Stimulated activated CD4-positive, alpha-beta T cell treated with anti-CD3 and anti-CD28 coated beads, Interleukin-4, amount 100 ng/mL, for 4 hours (primary cell): ENCODE data around the gene WBP2.
"Not testable (repeated sequence)": the region's sequence is repeated elsewhere in the genome, so short reads cannot be mapped to it uniquely, and the experiment has no call there.

ENCODE experiments used
- DNase-seq, 2 experiments: peaks; one replicate each; pipeline ENCODE4 v3.0.0-alpha.2; 2020

Gene WBP2

DNA sequence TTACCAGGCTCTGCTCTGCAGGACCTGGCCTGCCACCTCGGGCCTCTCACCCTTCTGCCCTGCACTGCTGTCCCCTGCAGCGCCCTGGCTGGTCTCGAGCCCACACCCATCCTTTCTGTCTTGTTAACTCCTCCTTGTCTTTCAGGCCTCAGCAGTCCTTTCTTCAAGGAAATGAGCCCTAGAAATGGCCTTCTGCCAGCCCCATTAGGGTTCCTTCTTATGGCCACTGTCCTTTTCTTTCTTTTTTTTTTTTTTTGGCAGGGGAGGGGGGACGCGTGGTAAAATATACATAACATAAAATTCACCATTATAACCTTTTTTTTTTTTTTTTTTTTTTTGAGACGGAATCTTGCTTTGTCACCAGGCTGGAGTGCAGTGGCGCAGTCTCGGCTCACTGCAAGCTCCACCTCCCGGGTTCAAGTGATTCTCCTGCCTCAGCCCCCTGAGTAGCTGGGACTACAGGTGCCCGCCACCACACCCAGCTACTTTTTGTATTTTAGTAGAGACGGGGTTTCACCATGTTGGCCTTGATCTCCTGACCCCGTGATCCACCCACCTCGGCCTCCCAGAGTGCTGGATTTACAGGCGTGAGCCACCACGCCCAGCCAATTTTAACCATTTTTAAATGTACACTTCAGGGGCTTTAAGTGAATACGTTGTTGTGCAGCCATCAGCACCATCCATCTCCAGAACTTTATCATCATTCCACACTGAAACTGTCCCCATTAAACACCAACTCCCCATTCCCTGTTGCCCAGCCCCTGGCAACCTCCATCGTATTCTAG lies 10.5 kb upstream of the WBP2 start:
- not testable (repeated sequence) for DNase-seq

DNA sequence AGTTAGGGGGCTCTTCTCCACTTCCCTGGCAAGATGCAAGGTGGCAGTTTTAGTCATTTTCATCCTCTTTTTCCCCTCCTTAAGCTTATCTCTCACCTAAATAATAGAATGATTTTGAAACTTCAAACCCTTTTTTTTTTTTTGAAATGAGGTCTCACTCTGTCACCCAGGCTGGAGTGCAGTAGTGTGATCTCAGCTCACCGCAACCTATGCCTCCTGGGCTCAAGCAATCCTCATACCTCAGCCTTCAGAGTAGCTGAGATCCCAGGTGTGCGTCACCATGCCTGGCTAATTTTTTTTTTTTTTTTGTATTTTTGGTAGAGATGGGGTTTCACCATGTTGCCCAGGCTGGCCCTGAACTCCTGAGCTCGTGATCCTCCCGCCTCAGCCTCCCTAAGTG lies 9.8 kb upstream of the WBP2 start:
- DNase-seq = not testable (repeated sequence)

DNA sequence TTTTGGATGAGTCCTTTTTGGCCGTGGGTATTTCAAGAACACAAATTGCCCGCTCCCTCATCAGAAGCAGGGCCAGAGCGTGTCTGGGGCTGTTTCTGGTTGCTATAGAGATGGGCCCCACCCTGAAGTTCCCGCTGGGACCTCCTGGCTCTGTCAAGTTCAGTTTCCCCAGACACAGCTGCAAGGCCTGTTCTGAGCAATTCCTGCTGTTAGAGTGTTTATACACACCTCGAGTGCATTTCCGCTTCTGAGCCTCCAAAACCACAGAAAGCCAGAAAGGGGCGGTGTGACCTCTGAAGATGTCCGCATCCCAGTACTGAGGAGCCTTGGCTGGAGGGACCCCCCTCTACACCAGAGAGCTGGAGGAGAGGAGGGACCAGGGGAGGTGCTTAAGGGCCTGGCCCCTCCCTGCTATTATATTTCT lies 9.3 kb upstream of the WBP2 start:
- no peak for DNase-seq

DNA sequence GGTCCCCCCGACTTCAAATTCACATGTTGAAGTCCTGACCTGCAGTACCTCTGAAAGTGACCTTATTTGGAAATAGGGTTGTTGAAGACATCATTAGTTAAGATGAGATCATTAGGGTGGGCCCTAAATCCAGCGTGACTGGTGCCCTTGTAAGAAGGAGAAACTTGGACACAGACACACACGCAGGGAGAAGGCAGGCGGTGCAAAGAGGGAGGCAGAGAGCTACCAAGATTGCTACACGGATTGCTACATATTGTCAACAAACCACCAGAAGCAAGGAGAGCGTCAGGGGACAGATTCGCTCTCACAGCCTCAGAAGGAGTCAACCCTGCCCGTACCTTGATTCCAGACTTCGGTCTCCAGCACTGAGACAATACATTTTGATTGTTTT lies 6.8 kb upstream of the WBP2 start:
- no peak for DNase-seq

DNA sequence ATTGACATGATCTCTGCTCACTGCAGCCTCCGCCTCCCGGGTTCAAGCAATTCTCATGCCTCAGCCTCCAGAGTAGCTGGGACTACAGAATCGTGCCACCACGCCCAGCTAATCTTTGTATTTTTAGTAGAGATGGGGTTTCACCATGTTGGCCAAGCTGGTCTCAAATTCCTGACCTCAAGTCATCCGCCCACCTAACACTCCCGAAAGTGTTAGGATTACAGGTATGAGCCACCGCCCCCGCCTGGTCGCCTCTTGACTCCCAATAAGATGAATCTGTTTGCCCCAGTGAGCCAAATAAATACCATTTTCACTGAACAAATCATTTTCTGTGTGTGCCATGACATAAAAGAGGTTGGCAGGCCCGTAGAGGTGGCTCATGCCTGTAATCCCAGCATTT lies 4.2 kb upstream of the WBP2 start:
- DNase-seq = not testable (repeated sequence)

DNA sequence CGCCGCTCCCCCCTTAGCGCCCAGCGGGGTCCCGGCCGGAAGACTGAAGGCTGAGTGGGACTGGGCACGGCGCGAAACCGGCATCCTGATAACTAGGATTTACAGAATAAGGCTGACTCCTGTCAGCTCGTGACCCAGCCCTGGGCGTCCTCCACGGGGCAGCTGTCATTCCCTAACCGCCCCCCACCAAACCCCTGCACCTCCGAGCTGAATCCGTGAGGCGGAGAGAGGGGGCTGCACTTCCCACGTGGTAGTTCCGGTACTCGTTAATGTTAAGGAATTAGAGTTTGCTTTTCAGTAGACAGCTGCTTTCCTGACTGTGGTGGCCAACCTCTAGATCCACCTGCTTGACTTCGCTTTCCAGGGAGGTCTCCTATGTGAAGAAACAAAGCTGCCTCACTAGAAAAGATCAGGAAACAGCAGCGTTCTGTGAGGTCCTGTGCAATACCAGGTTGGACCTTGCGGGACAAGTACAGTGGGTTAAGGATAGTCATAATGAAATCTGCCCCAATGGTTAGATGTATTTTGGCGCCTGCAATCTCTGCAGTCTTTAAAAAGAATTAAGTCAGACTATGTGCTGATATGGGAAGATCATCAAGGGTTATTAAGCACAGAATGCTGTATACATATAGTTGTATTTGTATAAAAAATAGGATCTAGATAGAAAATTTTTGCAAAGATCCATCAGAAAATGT lies 1.1 kb upstream of the WBP2 start:
- DNase-seq = no peak

DNA sequence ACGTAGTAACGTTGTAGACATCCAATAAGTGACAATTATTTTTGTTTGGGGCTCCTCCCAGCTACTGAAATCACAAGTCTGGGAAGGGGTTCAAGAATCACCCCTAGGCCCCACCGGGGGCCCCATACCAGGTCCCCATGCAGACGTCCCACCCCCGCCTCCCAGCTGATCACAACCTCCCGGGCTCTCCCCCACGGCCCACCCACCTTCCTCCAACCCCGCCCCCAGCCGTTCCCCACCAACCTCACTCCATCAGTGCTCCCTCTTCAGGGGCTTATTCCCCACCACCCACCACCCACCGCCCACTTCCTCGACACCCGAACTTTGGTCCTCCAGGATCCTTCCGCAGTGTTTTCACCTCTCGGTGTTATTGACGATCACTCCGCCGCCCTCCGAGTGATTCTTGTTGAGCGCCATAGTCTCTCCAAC lies 240 bp downstream of the WBP2 start:
- no peak for DNase-seq

DNA sequence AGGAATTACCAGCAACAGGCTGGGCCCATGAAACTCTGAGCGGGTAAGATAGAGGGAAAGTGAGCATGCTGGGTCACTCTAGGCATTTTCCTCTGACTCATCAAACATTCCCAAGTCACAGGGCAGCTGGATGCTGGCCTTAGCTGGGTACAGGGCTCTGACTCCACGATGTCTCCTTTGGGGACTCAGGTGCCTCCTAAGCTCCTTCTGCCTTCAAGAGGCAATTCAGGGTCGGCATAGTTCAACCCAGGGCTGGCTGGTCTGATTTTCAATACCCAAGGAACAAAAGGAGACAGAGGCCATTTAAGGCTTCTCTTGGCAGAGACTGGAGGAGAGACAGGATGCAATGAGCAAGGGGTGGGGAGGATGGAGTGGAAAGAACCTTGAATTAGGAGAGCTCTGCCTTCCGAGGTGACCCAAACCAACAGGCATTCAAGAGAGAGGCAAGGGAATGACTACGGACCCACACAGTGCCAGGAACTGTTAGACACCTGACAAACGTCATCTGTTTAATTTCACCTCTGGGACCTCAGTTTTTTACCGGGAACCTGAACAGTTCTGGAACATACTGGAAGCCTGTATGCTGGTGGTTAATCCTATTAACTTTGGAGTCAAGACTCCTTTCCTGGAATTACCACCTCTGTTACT lies 910 bp downstream of the WBP2 start:
- no peak for DNase-seq

DNA sequence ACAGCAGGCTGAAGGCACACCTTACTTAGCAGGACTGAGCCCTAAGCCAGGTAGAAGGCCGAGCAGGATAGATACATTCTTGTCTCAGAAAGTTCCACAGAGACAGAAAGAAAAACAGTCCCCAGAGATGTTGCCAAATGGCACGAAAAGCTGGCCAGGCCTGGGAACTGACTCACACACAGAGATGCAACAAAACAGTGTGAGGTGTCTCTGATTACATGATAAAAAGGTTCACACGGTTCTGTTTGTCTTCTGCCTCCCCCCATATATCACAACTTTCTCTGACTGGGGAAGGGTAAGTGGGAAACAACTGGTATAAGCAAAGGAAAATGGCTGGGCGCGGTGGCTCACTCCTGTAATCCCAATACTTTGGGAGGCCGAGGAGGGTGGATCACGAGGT lies 1.7 kb downstream of the WBP2 start:
- no peak for DNase-seq

DNA sequence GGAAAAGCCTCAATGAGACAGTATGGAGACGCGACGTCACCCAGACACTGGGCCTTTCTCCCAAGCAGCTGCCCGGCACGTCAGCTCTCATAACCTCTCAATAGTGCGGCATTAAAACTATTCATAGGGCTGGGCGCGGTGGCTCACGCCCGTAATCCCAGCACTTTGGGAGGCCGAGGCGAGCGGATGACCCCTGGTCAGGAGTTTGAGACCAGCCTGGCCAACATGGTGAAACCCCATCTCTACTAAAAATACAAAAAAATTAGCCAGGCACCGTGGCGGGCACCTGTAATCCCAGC lies 3.5 kb downstream of the WBP2 start:
- DNase-seq = not testable (repeated sequence)

DNA sequence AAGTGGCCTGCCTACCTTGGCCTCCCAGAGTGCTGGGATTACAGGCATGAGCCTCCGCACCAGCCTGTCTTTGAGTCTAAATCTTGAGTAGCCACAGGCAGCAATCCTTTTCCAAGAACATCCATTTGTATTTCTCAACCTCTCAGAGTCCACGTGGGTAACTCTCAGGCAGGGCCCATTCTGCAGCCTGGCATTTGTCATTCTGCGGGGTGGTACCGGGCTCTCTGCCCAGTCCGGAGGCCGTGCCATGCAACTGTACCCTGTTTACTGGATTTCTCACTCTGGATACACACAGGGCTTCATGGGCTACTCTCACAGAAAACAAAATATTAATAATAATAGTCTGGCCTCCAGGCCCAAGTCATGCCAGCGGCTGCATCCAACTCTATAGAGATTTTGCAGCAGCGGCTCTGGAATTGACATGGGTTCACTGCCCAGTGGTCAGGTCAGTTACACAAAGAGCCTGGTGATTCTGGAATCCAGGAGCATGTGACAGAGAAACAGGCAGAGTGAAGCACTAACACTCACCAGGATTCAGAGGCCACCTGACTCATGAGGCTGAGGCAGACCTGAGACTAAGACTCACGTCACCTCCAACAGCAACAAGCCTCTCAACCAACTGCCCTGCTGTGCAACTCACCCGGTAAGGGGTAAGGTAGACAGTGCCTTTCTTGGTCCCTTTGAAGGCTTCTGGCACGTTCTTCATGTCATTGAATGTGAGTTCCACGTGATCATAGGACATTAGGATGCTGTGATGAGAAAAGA lies 4.0 kb downstream of the WBP2 start:
- DNase-seq = no peak

DNA sequence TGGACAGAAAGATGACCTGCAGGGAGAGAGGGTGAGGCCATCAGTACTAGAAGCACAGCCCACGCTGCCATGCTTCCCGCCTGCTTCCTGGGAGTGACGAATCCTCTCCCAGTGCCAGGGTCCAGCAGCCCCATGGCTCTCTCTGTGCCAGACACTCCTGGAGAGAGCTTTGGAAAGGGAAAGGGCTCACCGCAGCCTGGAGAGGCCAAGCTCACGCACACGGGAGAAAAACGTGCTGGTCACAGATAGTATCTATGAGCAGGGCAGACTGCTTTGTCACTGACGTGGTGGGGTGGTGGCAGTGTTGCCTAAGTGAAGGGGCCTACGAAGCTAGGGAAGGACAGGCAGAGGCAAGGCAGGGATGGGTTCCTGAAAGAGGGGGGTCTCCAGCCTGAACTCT lies 5.4 kb downstream of the WBP2 start:
- no peak for DNase-seq

DNA sequence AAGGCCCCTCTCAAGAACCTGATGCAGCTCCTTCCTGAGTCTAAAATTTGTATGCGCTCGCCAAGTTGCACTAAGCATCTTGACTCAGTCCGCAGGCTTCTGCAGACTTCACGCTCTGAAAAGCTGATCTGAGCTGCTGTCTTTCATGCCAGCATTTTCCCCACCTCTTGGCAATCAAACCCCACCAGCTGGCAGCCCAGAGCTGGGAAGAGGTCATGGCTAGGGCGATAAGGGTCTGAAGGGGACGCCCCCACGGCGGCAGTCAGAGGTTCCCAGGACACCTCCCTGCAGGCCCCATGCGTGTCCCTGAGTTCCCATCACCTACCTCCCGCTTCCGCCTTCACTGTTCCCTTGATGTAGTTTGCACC lies 5.9 kb downstream of the WBP2 start:
- no peak for DNase-seq

DNA sequence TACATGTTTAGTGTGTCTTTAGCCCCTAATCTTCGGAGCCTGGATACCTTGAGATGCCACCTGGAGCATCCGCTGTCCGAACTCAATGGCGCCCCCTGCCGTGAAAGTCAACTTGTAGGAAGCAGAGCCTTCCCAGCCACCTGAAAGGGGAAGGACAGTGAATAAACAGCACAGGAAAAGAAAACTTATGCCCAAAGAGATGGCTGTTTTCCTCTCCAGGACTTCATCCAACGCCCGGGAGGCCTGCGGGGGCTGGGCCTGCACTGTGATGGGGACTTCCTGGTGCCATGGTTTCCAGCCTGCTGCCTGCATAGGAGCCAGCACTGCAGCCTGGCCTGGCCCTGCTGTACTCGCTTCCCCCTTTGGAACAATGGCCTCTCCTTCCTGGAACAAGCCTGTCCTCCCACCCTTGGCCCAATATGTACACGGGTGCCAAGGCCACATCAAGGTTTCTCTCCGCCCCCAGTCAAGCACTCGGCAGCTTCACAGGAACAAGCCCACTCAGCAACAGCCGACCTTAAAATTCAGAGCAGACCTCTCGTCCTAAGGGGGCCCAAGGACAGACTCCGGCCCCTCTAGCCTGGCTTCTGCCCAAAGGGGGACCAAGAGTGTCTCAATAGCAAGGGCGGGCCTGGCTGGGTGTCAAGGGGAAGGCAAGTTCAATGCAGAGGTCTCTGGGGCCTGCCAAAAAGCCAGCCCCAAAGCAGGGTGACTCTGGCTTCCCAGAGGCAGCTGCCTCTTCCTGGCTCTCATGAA lies 6.4 kb downstream of the WBP2 start:
- peak; percentile 71 to 84 for DNase-seq

DNA sequence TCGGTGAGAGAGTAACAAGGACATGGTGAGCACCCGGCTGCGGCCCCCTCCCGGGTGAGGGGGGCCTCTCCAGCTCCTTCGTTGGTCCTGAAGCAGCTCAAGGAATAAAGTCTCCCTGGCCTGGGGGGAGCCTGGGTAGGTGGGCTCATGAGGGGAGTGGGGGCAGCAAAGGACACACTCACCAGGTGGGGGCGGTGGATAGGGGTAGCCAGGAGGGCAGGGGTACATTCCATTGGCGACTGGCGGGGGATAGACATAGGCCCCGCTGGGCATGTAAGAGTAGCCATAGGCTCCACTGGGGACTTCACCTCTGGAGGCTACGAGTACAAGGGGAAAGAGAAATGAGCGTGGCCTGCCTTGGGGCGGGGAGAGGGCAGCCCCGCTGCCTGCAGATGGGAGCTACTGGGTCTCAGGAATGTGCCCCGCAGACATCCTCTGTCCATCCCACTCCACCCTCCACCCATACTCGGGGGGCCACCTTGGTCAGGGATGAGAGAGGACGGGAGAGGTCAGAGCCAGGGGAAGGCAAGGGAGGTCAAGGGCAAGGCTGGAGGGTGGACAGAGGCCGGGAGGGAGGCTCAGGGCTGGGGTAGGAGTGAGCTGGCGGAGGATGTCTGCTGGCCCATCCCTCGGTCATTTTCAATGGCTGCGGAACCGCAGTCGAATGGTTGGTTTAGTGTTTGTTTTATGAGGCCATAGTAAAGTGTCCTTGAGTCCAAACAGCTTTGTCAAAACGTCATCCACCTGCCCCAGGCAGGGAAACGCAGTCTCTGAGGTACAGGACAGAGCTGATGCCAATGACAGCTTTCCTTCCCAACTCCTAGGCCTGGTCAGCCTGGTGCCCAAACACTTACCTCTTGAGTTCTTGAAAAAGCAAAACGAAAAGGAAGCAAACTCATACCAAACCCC lies 7.3 kb downstream of the WBP2 start:
- no peak for DNase-seq

DNA sequence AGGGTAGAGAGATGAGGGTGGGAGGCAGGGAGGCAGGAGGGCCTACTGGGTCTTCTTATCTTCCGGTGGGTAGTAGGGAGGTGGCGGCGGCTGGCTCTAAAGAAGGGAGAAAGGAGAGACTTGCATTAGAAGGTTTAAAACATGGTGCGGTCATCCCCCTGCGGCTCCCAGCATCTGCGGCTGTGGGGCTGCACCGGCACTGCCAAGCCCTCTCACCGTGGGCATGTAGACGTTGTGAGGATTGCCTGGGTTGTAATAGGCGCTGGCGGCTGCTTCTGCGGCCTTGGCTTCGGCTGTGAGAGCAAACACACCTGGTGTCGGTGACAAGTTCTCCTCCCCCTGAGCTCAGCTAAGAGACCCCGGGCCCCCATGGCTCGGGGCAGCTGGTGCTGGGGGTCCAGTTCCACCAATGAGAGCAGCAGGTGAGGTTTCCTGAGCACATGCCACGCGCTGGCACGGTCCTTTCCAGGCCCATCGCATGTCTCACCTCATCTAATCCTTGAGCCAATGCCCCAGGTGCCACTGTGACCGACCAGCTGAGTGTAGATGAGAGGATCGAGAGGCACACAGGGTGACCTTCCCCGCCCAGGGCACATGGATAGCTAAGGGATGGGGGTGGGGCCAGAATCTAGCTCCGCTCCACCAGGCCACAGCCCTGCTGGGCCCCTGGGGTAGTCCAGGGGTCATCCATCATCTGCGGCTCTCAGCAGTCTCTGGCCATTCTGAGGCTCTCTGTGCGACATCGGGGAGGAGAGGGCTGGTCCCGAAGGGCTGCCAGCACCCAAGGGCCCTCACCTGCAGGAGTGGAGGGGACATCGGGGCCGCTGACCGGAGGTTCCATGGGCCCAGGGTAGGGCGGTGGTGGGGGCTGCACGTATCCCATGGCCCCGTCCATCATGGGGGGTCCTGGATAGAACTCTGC lies 8.2 kb downstream of the WBP2 start:
- no peak for DNase-seq

DNA sequence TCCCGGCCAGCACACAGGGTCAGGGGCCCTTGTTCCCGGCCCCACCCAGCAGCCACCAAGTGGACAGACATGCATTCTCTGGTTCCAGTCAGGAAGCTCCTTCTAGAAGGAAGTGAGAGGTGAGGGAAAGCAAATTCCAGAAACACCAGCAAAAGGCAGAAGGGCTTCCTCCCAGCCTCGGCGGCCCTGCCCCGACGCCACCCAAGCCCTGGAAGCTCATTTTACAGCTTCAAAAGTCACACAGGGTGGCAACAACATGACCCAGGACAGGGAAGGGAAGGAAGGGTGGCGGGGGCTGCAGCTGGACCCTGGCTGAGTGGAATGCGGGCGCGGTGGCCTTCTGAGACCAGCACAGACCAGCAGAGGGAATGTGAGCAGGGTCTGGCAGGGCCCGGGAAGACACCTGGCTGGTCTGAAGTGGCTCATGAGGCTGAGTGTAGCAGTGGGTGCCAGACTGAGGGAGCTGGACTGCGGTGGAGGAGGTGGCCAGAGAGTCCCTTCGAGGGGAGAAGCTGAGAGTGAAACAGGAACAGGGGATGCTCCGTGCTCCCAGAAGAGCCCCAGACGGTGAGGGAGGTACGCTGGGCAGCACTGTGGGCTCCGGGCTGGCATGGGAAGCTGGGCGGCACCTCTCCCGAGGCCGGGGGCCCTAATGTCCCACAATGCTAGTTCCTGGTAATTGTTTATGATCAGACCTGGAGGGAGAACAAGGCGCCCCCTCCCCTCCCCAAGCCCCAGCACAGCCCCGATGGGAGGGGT lies 9.0 kb downstream of the WBP2 start:
- no peak for DNase-seq

DNA sequence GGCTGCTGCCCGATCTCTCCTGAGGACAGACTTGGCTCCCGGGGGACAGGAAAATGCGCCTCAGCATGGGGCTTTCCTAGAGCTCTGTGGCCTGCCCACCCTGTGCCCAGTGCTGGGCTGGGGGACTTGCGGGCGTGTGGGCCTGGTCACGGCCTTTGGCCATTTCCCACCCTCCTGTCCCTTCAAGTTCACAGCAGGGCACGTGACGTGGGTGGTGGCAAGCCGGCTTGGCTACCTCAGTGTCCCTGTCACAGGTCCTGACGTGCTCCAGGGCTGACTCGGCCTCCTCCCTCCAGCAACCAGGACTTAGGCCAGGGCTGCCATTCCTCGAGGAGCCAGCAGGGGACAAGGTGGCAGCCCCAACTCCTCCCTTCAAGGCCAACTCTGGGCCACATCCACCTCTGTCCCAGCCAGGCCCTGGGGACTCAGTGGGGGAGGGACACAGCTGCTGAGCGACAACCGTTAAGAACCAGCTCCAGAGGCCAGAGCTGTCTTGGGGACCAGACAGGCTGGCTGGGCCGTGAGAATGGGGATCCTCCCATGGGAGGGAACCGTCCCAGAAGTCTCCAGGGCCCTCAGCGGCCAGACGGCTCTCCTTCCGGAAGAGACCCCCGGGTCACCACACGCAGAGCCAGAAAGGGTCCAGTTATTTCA lies 9.9 kb downstream of the WBP2 start:
- DNase-seq = peak; percentile 40 to 62

DNA sequence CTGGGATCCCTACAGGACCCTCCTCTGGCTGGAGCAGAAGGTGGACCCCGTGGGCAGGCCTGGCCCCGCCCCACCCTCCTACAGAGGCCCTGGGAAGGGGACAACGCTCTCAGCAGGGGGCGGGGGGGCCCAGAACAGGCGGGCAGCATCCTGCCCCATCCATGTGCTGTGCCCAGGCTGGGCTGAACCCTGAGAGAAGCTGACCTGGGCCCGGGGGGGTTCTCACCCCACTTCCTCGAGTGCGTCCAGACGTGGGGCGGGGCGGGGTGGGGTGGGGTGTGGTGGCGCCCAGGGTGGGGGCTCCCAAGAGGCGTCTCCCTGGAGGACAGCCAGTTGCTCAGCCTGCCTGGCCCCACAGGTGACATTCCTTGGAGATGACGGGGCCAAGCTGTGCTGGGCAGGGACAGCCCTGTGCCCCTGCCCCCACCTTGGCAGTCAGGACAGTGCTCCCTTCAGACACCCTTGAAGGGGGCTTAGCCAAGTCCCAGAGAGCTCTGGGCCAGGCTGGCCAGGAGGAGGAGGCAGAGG lies 10.5 kb downstream of the WBP2 start:
- DNase-seq = peak in 1 of 2 experiments; percentile 32
